HepG2 (cell line): ENCODE results near the gene ATP2A3. TPM values are rescaled to one million over a fixed set of nuclear protein-coding genes. Genes with fewer than 3 reads are reported as not detected.

ENCODE experiments used
- AGO2 ChIP-seq: fragments of 200-400 bp; formaldehyde crosslinking; optimal IDR thresholded peaks from 2 replicates; pipeline ENCODE3; 2017; ENCODE audit warnings: mild to moderate bottlenecking, low read depth, low read length, moderate library complexity
- ARHGAP35 ChIP-seq: sonication (generic); formaldehyde crosslinking; IDR thresholded peaks from 2 replicates; pipeline ENCODE4 v1.9.0; 2022; ENCODE audit warnings: mild to moderate bottlenecking, inconsistent platforms, moderate library complexity, missing genetic modification reagents, borderline replicate concordance
- DRAP1 ChIP-seq: IDR thresholded peaks from 2 replicates; pipeline ENCODE4 v1.6.1; 2016; ENCODE audit warnings: missing genetic modification reagents, missing compliant biosample characterization
- ISX ChIP-seq: sonication (generic); formaldehyde crosslinking; conservative IDR thresholded peaks from 2 replicates; pipeline ENCODE4 v1.5.0; 2020; ENCODE audit warnings: missing genetic modification reagents
- MAF1 ChIP-seq: sonication (generic); formaldehyde crosslinking; IDR thresholded peaks from 2 replicates; pipeline ENCODE4 v1.5.0; 2020; ENCODE audit warnings: missing genetic modification reagents, borderline replicate concordance
- NFYC ChIP-seq: IDR thresholded peaks from 2 replicates; pipeline ENCODE4 v1.6.1; 2016; ENCODE audit warnings: missing genetic modification reagents, missing compliant biosample characterization
- NRL ChIP-seq: sonication (generic); formaldehyde crosslinking; IDR thresholded peaks from 2 replicates; pipeline ENCODE4 v1.5.0; 2020; ENCODE audit warnings: missing genetic modification reagents, mild to moderate bottlenecking, moderate library complexity, borderline replicate concordance
- PLSCR1 ChIP-seq: sonication (generic); formaldehyde crosslinking; IDR thresholded peaks from 2 replicates; pipeline ENCODE4 v1.5.0; 2020; ENCODE audit warnings: missing genetic modification reagents, mild to moderate bottlenecking, borderline replicate concordance
- POLR2G ChIP-seq: fragments of 200-400 bp; formaldehyde crosslinking; IDR thresholded peaks from 2 replicates; pipeline ENCODE4 v1.6.1; 2018; ENCODE audit warnings: mild to moderate bottlenecking, low read depth, low read length, moderate library complexity
- RARG ChIP-seq: sonication (generic); formaldehyde crosslinking; IDR thresholded peaks from 2 replicates; pipeline ENCODE4 v1.4.0; 2020; ENCODE audit warnings: low read depth, mild to moderate bottlenecking, missing genetic modification reagents
- SMAD1 ChIP-seq: sonication (generic); formaldehyde crosslinking; IDR thresholded peaks from 2 replicates; pipeline ENCODE4 v1.4.0; 2020; ENCODE audit warnings: missing genetic modification reagents, low read depth, mild to moderate bottlenecking, borderline replicate concordance
- SMYD3 ChIP-seq: sonication (generic); formaldehyde crosslinking; IDR thresholded peaks from 2 replicates; pipeline ENCODE4 v1.8.1; 2023; ENCODE audit warnings: mild to moderate bottlenecking, missing genetic modification reagents
- U2AF2 ChIP-seq: fragments of 200-400 bp; formaldehyde crosslinking; IDR thresholded peaks from 2 replicates; pipeline ENCODE4 v1.6.1; 2017; ENCODE audit warnings: low read depth, mild to moderate bottlenecking, low read length
- ZBTB4 ChIP-seq: sonication (generic); formaldehyde crosslinking; IDR thresholded peaks from 2 replicates; pipeline ENCODE4 v1.4.0; 2020; ENCODE audit warnings: missing genetic modification reagents, mild to moderate bottlenecking, borderline replicate concordance
- ZNF672 ChIP-seq: sonication (generic); formaldehyde crosslinking; IDR thresholded peaks from 2 replicates; pipeline ENCODE4 v1.8.1; 2022; ENCODE audit warnings: missing genetic modification reagents
- ZNF737 ChIP-seq: sonication (generic); formaldehyde crosslinking; IDR thresholded peaks from 2 replicates; pipeline ENCODE4 v1.5.0; 2020; ENCODE audit warnings: missing genetic modification reagents, mild to moderate bottlenecking, borderline replicate concordance
- polyA plus RNA-seq, 8 experiments: library from polyadenylated mRNA; depleted of rRNA in 3 of 8; stranded (reverse) in 7 of 8; unstranded in 1 of 8; fragments of >200 nt; fragmentation: Illumina TruSeq in 4 of 8; extraction: Trizol in 4 of 8; gene quantifications; 2 replicates each; pipeline versions ENCODE4 v1.2.1 to v1.2.3, GENCODE V29; 2011 to 2016; ENCODE audit warnings: low read depth in 4 of 8, missing spikeins in 1 of 8, mixed read lengths in 1 of 8; ENCODE audit not compliant: insufficient read depth in 1 of 8
- total RNA-seq, 5 experiments: library from RNA; depleted of rRNA; stranded (reverse); fragments of >200 nt; fragmentation: Illumina TruSeq; extraction: Trizol; gene quantifications; 2 replicates each; pipeline ENCODE4 v1.2.3, GENCODE V29; 2016; ENCODE audit warnings: low read depth in 1 of 5
- TF ChIP-seq, protein P1 (sequence below): sonication (generic); formaldehyde crosslinking; IDR thresholded peaks from 2 replicates; pipeline ENCODE4 v1.5.1; 2020; ENCODE audit warnings: missing genetic modification reagents, mild to moderate bottlenecking, borderline replicate concordance
- TF ChIP-seq, protein P2 (sequence below): sonication (generic); formaldehyde crosslinking; IDR thresholded peaks from 2 replicates; pipeline ENCODE4 v1.4.0; 2020; ENCODE audit warnings: missing genetic modification reagents
- TF ChIP-seq, protein P3 (sequence below): sonication (generic); formaldehyde crosslinking; IDR thresholded peaks from 2 replicates; pipeline ENCODE4 v1.9.0; 2022; ENCODE audit warnings: low read depth, missing genetic modification reagents

ATP2A3 gene
- total and polyA plus RNA-seq, 2 of the 13 experiments (the other 11 are each of a cell fraction or from before 2014, with no cell fraction given), result 0.07 TPM; not detected in 1

- TF ChIP-seq, protein P1, sequence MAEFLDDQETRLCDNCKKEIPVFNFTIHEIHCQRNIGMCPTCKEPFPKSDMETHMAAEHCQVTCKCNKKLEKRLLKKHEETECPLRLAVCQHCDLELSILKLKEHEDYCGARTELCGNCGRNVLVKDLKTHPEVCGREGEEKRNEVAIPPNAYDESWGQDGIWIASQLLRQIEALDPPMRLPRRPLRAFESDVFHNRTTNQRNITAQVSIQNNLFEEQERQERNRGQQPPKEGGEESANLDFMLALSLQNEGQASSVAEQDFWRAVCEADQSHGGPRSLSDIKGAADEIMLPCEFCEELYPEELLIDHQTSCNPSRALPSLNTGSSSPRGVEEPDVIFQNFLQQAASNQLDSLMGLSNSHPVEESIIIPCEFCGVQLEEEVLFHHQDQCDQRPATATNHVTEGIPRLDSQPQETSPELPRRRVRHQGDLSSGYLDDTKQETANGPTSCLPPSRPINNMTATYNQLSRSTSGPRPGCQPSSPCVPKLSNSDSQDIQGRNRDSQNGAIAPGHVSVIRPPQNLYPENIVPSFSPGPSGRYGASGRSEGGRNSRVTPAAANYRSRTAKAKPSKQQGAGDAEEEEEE (CRISPR knock-in tag), result no peak
- no peak; the same call in 1 of the 2 replicates for TF ChIP-seq ZNF737
- 0 out of 2 replicates have a peak, but pooled peaks have one; percentile 63 for TF ChIP-seq ISX (CRISPR knock-in tag)
- TF ChIP-seq ZBTB4 (CRISPR knock-in tag), result no peak
- no peak for TF ChIP-seq SMAD1
- TF ChIP-seq, protein P2, sequence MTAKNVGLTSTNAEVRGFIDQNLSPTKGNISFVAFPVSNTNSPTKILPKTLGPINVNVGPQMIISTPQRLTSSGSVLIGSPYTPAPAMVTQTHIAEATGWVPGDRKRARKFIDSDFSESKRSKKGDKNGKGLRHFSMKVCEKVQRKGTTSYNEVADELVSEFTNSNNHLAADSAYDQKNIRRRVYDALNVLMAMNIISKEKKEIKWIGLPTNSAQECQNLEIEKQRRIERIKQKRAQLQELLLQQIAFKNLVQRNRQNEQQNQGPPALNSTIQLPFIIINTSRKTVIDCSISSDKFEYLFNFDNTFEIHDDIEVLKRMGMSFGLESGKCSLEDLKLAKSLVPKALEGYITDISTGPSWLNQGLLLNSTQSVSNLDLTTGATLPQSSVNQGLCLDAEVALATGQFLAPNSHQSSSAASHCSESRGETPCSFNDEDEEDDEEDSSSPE (CRISPR knock-in tag), result peak; percentile 87
- TF ChIP-seq ARHGAP35 (CRISPR knock-in tag), result no peak
- TF ChIP-seq SMYD3 (CRISPR knock-in tag), result peak; percentile 94
- TF ChIP-seq DRAP1 (CRISPR knock-in tag), result peak; percentile 29; the same call in 1 of the 2 replicates
- no peak for TF ChIP-seq PLSCR1
- no peak for TF ChIP-seq ZNF672 (CRISPR knock-in tag)
- TF ChIP-seq U2AF2, result no peak
- 0 out of 2 replicates have a peak, but pooled peaks have one; percentile 68 for TF ChIP-seq MAF1 (CRISPR knock-in tag)
- TF ChIP-seq, protein P3, sequence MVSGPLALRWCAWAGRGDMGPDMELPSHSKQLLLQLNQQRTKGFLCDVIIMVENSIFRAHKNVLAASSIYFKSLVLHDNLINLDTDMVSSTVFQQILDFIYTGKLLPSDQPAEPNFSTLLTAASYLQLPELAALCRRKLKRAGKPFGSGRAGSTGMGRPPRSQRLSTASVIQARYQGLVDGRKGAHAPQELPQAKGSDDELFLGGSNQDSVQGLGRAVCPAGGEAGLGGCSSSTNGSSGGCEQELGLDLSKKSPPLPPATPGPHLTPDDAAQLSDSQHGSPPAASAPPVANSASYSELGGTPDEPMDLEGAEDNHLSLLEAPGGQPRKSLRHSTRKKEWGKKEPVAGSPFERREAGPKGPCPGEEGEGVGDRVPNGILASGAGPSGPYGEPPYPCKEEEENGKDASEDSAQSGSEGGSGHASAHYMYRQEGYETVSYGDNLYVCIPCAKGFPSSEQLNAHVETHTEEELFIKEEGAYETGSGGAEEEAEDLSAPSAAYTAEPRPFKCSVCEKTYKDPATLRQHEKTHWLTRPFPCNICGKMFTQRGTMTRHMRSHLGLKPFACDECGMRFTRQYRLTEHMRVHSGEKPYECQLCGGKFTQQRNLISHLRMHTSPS (CRISPR knock-in tag), result no peak
- TF ChIP-seq NFYC (CRISPR knock-in tag), result no peak
- TF ChIP-seq AGO2, result peak; percentile 90
- TF ChIP-seq NRL, result peak; percentile 41; the same call in 1 of the 2 replicates
- no peak for TF ChIP-seq POLR2G
- no peak for TF ChIP-seq RARG (CRISPR knock-in tag)
Observed at GRCh38 chr17:4004517-4005295, 40.5 kb upstream of the ATP2A3 start (continued).
